ENCODE results near the gene LCP2.

- no peak for TF ChIP-seq POLR2A (IDR thresholded peaks at IDR 0.05)
- TF ChIP-seq CTCF (IDR thresholded peaks at IDR 0.05) = no peak
Observed at GRCh38 chr5:170262061-170263045, 35.2 kb downstream of the LCP2 start.

All from lower leg skin (tissue), 3 donors.